Loucy (cell line): Measurements from ENCODE around the gene STRN4.

Source experiments
- H2AFZ ChIP-seq: fragments of 200-600 bp; sonication (generic); 2 replicates; pipeline ENCODE4 v1.6.0; 2016; ENCODE audit warnings: antibody characterized with exemption, mild to moderate bottlenecking, low read length, moderate library complexity
- H3F3A ChIP-seq: fragments of 200-600 bp; 2 replicates; pipeline ENCODE4 v1.6.0; 2016; ENCODE audit warnings: antibody characterized with exemption, low read depth, mild to moderate bottlenecking
- H3K27me3 ChIP-seq: fragments of 200-600 bp; sonication (generic); 2 replicates; pipeline ENCODE4 v1.6.1; 2014; ENCODE audit warnings: low read length, mild to moderate bottlenecking; ENCODE audit not compliant: insufficient read depth, poor library complexity, severe bottlenecking
- H3K36me3 ChIP-seq: fragments of 200-600 bp; sonication (generic); 2 replicates; pipeline ENCODE4 v1.6.1; 2016; ENCODE audit warnings: low read length; ENCODE audit not compliant: insufficient read depth
- H3K4me1 ChIP-seq: fragments of 200-600 bp; sonication (generic); 2 replicates; pipeline ENCODE4 v1.5.1; 2014; ENCODE audit warnings: low read length, mild to moderate bottlenecking; ENCODE audit not compliant: insufficient read depth, poor library complexity, severe bottlenecking
- H3K4me2 ChIP-seq: fragments of 200-600 bp; sonication (generic); 2 replicates; pipeline ENCODE4 v1.6.0; 2014; ENCODE audit warnings: antibody characterized with exemption, low read length, low read depth, mild to moderate bottlenecking; ENCODE audit not compliant: poor library complexity, severe bottlenecking
- H3K4me3 ChIP-seq: fragments of 200-600 bp; sonication (generic); 2 replicates; pipeline ENCODE4 v1.5.1; 2014; ENCODE audit warnings: low read length, mild to moderate bottlenecking, mixed read lengths; ENCODE audit not compliant: poor library complexity, severe bottlenecking
- H3K79me2 ChIP-seq: fragments of 200-600 bp; sonication (generic); 2 replicates; pipeline ENCODE4 v1.6.1; 2014; ENCODE audit warnings: low read length; ENCODE audit not compliant: insufficient read depth
- H3K9ac ChIP-seq: fragments of 200-600 bp; sonication (generic); 2 replicates; pipeline ENCODE4 v1.6.0; 2014; ENCODE audit warnings: mild to moderate bottlenecking, low read depth, low read length, moderate library complexity; ENCODE audit not compliant: poor library complexity, severe bottlenecking
- H3K9me2 ChIP-seq: fragments of 200-600 bp; sonication (generic); replicated peaks from 2 replicates; pipeline ENCODE4 v1.6.1; 2016; ENCODE audit warnings: low read depth, low read length, mixed read lengths
- H3K9me3 ChIP-seq: fragments of 200-600 bp; sonication (generic); 2 replicates; pipeline ENCODE4 v1.6.1; 2014; ENCODE audit warnings: mild to moderate bottlenecking, antibody characterized with exemption, low read length, low read depth; ENCODE audit not compliant: insufficient read depth
- H4K20me1 ChIP-seq: fragments of 200-600 bp; sonication (generic); 2 replicates; pipeline ENCODE4 v1.6.0; 2014; ENCODE audit warnings: antibody characterized with exemption, low read length, mild to moderate bottlenecking; ENCODE audit not compliant: insufficient read depth, poor library complexity, severe bottlenecking
- EZH2phosphoT487 ChIP-seq: fragments of 200-600 bp; IDR thresholded peaks from 2 replicates; pipeline ENCODE4 v1.6.1; 2018; ENCODE audit warnings: antibody characterized with exemption, mild to moderate bottlenecking, moderate library complexity, borderline replicate concordance
- TF ChIP-seq, protein P1 (sequence below): fragments of 200-600 bp; sonication (generic); conservative IDR thresholded peaks from 2 replicates; pipeline ENCODE4 v1.5.1; 2014; ENCODE audit warnings: mild to moderate bottlenecking, antibody characterized with exemption, low read length

Gene STRN4

DNA sequence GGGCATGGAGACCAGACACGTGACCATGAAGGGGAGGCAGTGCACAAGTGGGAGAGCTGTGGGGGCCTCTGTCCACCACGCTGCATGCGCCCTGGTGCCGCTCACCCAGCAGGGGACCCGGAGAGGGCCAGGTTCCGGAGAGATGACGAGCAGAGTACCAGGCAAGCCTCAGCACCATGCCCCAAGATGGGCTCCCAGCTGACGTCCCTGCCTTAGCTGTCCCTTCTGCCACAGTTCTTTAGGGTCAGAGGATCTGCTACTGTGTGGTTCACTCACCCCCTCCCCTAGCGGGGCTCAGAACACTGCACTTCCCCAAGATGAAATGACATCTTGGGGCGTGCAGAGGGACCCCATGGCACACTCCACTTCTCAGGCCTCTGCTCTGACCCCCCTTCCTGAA lies 19.7 kb downstream of the STRN4 start:
- H3K79me2 ChIP-seq, result peaks cover 10% of the 10 kb centered on the region; the same call in 1 of the 2 replicates
- no peaks in the 10 kb centered on the region for H3F3A ChIP-seq
- H3K27me3 ChIP-seq, result no peaks in the 10 kb centered on the region
- peaks cover 16% of the 10 kb centered on the region for H4K20me1 ChIP-seq
- peaks cover 23% of the 10 kb centered on the region for H3K4me1 ChIP-seq
- H3K4me3 ChIP-seq, result no peak overlapping the region
- no peak overlapping the region for H2AFZ ChIP-seq
- H3K9me3 ChIP-seq, result no peaks in the 10 kb centered on the region
- no peaks in the 10 kb centered on the region for H3K9me2 ChIP-seq
- TF ChIP-seq EZH2phosphoT487, result no peak
- H3K9ac ChIP-seq, result no peak overlapping the region
- H3K36me3 ChIP-seq, result peaks cover 95% of the 10 kb centered on the region; the same call in 1 of the 2 replicates
- no peak overlapping the region for H3K4me2 ChIP-seq

DNA sequence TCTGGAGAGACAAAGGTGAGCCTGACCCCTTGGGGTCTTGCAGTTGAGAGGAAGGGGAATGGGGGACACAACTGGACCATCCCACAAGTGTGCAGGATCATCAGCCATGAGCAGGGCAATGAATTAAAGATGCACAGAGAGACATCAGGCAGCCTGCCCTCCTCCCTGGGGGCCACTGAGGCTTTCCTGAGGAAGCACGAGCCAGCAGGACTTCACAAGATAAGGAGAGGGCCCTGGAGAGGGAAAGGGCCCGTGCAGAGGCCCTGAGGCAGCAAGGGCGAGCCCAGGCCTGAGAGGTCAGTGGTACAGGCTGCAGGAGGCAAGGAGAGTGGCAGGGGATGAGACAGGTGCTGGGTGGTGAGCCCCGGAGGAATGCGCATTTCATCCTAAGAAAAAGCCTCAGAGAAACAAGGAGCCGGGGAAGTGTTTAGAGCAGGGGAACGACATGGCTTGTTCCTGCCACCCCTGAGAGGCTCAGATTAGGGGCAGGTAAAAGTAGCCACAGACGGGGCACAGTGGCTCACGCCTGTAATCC lies 20.3 kb downstream of the STRN4 start:
- Histone ChIP-seq H4K20me1 (peaks cover 16% of the 10 kb centered on the region), H3K9ac (no peak overlapping the region), H3K27me3 (no peaks in the 10 kb centered on the region), H2AFZ (no peak overlapping the region), H3K36me3 (peaks cover 95% of the 10 kb centered on the region; the same call in 1 of the 2 replicates), H3K4me3 (no peak overlapping the region), H3K4me2 (no peak overlapping the region), H3K9me3 (no peaks in the 10 kb centered on the region), H3F3A (no peaks in the 10 kb centered on the region), H3K9me2 (no peaks in the 10 kb centered on the region), H3K79me2 (peaks cover 10% of the 10 kb centered on the region; the same call in 1 of the 2 replicates), H3K4me1 (peaks cover 29% of the 10 kb centered on the region)
- TF ChIP-seq EZH2phosphoT487, result no peak
- TF ChIP-seq, protein P1, sequence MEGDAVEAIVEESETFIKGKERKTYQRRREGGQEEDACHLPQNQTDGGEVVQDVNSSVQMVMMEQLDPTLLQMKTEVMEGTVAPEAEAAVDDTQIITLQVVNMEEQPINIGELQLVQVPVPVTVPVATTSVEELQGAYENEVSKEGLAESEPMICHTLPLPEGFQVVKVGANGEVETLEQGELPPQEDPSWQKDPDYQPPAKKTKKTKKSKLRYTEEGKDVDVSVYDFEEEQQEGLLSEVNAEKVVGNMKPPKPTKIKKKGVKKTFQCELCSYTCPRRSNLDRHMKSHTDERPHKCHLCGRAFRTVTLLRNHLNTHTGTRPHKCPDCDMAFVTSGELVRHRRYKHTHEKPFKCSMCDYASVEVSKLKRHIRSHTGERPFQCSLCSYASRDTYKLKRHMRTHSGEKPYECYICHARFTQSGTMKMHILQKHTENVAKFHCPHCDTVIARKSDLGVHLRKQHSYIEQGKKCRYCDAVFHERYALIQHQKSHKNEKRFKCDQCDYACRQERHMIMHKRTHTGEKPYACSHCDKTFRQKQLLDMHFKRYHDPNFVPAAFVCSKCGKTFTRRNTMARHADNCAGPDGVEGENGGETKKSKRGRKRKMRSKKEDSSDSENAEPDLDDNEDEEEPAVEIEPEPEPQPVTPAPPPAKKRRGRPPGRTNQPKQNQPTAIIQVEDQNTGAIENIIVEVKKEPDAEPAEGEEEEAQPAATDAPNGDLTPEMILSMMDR, result no peak

DNA sequence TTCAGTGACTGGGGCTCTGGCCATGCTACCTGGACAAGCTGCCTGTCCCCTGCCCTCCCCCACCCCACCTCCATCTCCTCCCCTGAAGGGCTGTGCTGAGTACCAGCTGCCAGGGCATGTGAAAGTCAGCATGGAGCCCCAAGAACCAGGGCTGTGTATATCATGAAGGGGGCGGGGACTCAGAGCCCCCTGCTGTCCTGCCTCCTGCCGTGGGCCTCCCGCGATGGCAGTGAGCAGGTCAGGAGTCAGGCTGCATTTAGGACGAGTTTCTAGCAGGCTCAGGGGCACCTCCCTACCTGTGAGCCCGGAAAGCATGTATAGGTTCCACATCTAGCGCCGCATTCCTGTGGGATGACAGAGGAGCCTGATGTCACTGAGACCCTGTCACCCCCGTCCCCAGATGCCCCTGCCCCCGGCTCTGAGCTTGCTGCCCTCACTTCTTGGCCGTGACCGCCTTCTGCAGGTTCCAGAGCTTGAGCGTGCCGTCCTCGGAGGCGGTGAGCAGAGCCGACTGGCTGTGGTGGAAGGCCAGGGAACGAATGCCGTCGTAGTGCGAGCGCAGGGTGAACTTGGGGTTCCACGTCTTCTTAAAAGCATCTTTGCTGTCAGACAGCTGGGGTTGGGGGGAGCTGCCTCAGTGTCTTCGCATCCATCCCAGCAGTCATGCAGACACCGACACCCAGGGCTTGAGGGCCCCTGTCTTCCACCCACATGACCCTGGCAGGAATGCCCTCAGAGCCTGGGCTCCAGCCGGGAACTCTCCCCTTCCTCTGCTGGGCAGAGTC lies 21.0 kb downstream of the STRN4 start:
- Histone ChIP-seq H3K9ac (no peak overlapping the region), H3K4me1 (peaks cover 36% of the 10 kb centered on the region)

More for the DNA sequence above, 21.0 kb downstream of the STRN4 start:
- no peaks in the 10 kb centered on the region for H3F3A ChIP-seq
- H3K9me3 ChIP-seq, result no peaks in the 10 kb centered on the region
- H3K4me2 ChIP-seq, result no peak overlapping the region
- H3K4me3 ChIP-seq, result no peak overlapping the region
- H2AFZ ChIP-seq, result no peak overlapping the region
- H4K20me1 ChIP-seq, result peaks cover 16% of the 10 kb centered on the region
- H3K27me3 ChIP-seq, result no peaks in the 10 kb centered on the region
- H3K36me3 ChIP-seq, result peaks cover 94% of the 10 kb centered on the region; the same call in 1 of the 2 replicates
- peaks cover 10% of the 10 kb centered on the region; the same call in 1 of the 2 replicates for H3K79me2 ChIP-seq
- TF ChIP-seq, protein P1, result no peak
- TF ChIP-seq EZH2phosphoT487, result no peak
- H3K9me2 ChIP-seq, result no peaks in the 10 kb centered on the region
